B cell (primary cell): ENCODE data around the gene ZNF415. TPM values are rescaled to one million over a fixed set of nuclear protein-coding genes. Genes with fewer than 3 reads are reported as not detected.

ENCODE experiments used
- ATAC-seq: fragments of 200-7000 bp; cut with Tn5 transposase; one replicate; pipeline ENCODE4 v1.10.0; 2021; ENCODE audit warnings: low read depth, mild to moderate bottlenecking, moderate number of reproducible peaks, moderate library complexity
- CTCF ChIA-PET: fragments of 350-600 bp; sonication (Branson Sonifier 250); formaldehyde crosslinking; loops from one replicate; lab custom pipeline; 2021; ENCODE audit warnings: antibody characterized with exemption, inconsistent platforms; lab: Charles Lee
- POLR2A ChIA-PET: fragments of 350-600 bp; sonication (Branson Sonifier 250); formaldehyde crosslinking; loops from one replicate; lab custom pipeline; 2021; ENCODE audit warnings: antibody characterized with exemption; lab: Charles Lee
- DNase-seq: peaks from one replicate; pipeline ENCODE4 v3.0.0; 2013
- H2AFZ ChIP-seq: 2 replicates; pipeline ENCODE4 v1.6.1; 2012; ENCODE audit warnings: mild to moderate bottlenecking, low read depth, low read length; ENCODE audit not compliant: insufficient read depth, poor library complexity, severe bottlenecking
- H3K27ac ChIP-seq, 2 donors: 1 replicate in 1 of 2; 2 replicates in 1 of 2; pipeline ENCODE4 v1.5.1; 2012 to 2013; ENCODE audit warnings: low read length in 2 of 2, mild to moderate bottlenecking in 2 of 2, moderate library complexity in 1 of 2
- H3K27me3 ChIP-seq, 4 experiments: fragments of 200-600 bp in 1 of 4; sonication (generic) in 1 of 4; replicated peaks in 1 of 4; 1 replicate in 2 of 4; 2 replicates in 2 of 4; pipeline versions ENCODE4 v1.6.1 to v1.7.0; 2013 to 2016; ENCODE audit warnings: low read length in 3 of 4, mild to moderate bottlenecking in 2 of 4, mixed read lengths in 1 of 4, moderate library complexity in 1 of 4; ENCODE audit not compliant: insufficient read depth in 4 of 4, control insufficient read depth in 3 of 4; ENCODE audit errors: control extremely low read depth in 1 of 4
- H3K36me3 ChIP-seq, 2 experiments: replicated peaks in 1 of 2; 1 replicate in 1 of 2; 2 replicates in 1 of 2; pipeline versions ENCODE4 v1.6.1 to v1.7.1; 2013; ENCODE audit warnings: low read length in 1 of 2; ENCODE audit not compliant: insufficient read depth in 2 of 2, control insufficient read depth in 1 of 2; ENCODE audit errors: control extremely low read depth in 1 of 2, extremely low read depth in 1 of 2
- H3K4me1 ChIP-seq, 2 donors: fragments of 200-600 bp in 1 of 2; sonication (generic) in 1 of 2; 1 replicate in 1 of 2; 2 replicates in 1 of 2; pipeline versions ENCODE4 v1.5.1 to v1.6.1; 2013 to 2017; ENCODE audit warnings: low read length in 2 of 2; ENCODE audit not compliant: control insufficient read depth in 2 of 2, insufficient read depth in 2 of 2
- H3K4me2 ChIP-seq: replicated peaks from 2 replicates; pipeline ENCODE3; 2012; ENCODE audit warnings: mild to moderate bottlenecking, low read depth, low read length; ENCODE audit not compliant: poor library complexity, severe bottlenecking
- H3K4me3 ChIP-seq, 5 experiments: fragments of 200-600 bp in 1 of 5; sonication (generic) in 1 of 5; 1 replicate in 3 of 5; 2 replicates in 2 of 5; pipeline versions ENCODE4 v1.5.1 to v1.7.0; 2011 to 2016; ENCODE audit warnings: low read length in 4 of 5, mild to moderate bottlenecking in 4 of 5, low read depth in 2 of 5, control low read depth in 1 of 5, moderate library complexity in 1 of 5; ENCODE audit not compliant: insufficient read depth in 1 of 5; ENCODE audit errors: control extremely low read depth in 1 of 5, extremely low read depth in 1 of 5
- H3K79me2 ChIP-seq: fragments of 200-600 bp; sonication (generic); one replicate; pipeline ENCODE4 v1.6.0; 2016; ENCODE audit warnings: low read length; ENCODE audit not compliant: control insufficient read depth, insufficient read depth
- H3K9ac ChIP-seq: fragments of 200-600 bp; sonication (generic); 2 replicates; pipeline ENCODE4 v1.6.1; 2017; ENCODE audit warnings: mild to moderate bottlenecking, low read length, moderate library complexity
- H3K9me3 ChIP-seq, 3 donors: one replicate each; pipeline versions ENCODE4 v1.6.1 to v1.7.1; 2013; ENCODE audit warnings: low read length in 2 of 3; ENCODE audit not compliant: control insufficient read depth in 2 of 3, insufficient read depth in 1 of 3; ENCODE audit errors: control extremely low read depth in 1 of 3
- H4K20me1 ChIP-seq: 2 replicates; pipeline ENCODE4 v1.6.0; 2012; ENCODE audit warnings: mild to moderate bottlenecking, low read length; ENCODE audit not compliant: insufficient read depth, control insufficient read depth, poor library complexity, severe bottlenecking
- H3K27ac Mint-ChIP-seq: one replicate; pipeline ENCODE4 v1.8.0; 2021; ENCODE audit warnings: mixed read lengths
- H3K27me3 Mint-ChIP-seq: one replicate; pipeline ENCODE4 v1.8.0; 2021; ENCODE audit warnings: mixed read lengths
- H3K4me1 Mint-ChIP-seq: one replicate; pipeline ENCODE4 v1.8.0; 2021; ENCODE audit warnings: mixed read lengths
- H3K4me3 Mint-ChIP-seq: one replicate; pipeline ENCODE4 v1.8.0; 2021; ENCODE audit warnings: mixed read lengths
- H3K9me3 Mint-ChIP-seq: one replicate; pipeline ENCODE4 v1.8.0; 2022; ENCODE audit warnings: mixed read lengths; ENCODE audit not compliant: insufficient read depth
- CTCF ChIP-seq: fragments of 200-600 bp; IDR thresholded peaks from one replicate; pipeline ENCODE4 v1.8.0; 2022; ENCODE audit warnings: antibody characterized with exemption, mild to moderate bottlenecking
- EZH2 ChIP-seq: IDR thresholded peaks from 2 replicates; pipeline ENCODE4 v1.6.1; 2012; ENCODE audit warnings: borderline replicate concordance, low read depth, mild to moderate bottlenecking, moderate library complexity, low read length; ENCODE audit not compliant: insufficient read depth, poor library complexity, severe bottlenecking
- WGBS: methylation state at CpG from one replicate; pipeline ENCODE4 v1.1.5; 2013; ENCODE audit warnings: missing lambda C conversion rate; ENCODE audit not compliant: insufficient coverage; 5-methylcytosine and 5-hydroxymethylcytosine counted together
- intact Hi-C: fragments of 100-400 bp; cut with micrococcal nuclease; formaldehyde crosslinking; loops from one replicate; pipeline ENCODE4 v1.10.0; 2022
- polyA plus RNA-seq: library from polyadenylated mRNA; depleted of rRNA; stranded (reverse); fragments of >200 nt; gene quantifications from 2 replicates; pipeline ENCODE4 v1.2.3, GENCODE V29; 2012
- total RNA-seq, 2 donors: library from RNA; stranded (reverse); fragments of 120-200 nt in 1 of 2; gene quantifications; 1 replicate in 1 of 2; 2 replicates in 1 of 2; pipeline versions ENCODE4 v1.2.3 to v1.2.4, GENCODE V29; 2013 to 2022

ZNF415 gene
- total and polyA plus RNA-seq, 2 donors (not counting 1 experiment from before 2014, with no cell fraction given): 4.2 to 6.7 TPM

GRCh38 chr19:53085496-53085895 is 47.2 kb downstream of the ZNF415 start:
- Mint-ChIP-seq H3K27ac (no peak overlapping the region), H3K4me1 (no peaks in the 10 kb centered on the region)

GRCh38 chr19:53082929-53083328 is 49.8 kb downstream of the ZNF415 start:
- ATAC-seq (no peak), DNase-seq (no peak)
- Mint-ChIP-seq H3K27me3 (no peaks in the 10 kb centered on the region), H3K9me3 (peaks cover 2% of the 10 kb centered on the region), H3K27ac (no peak overlapping the region), H3K4me3 (no peak overlapping the region), H3K4me1 (no peaks in the 10 kb centered on the region)
- H3K36me3 ChIP-seq: peaks cover 3 to 34% of the 10 kb centered on the region in 2 experiments
- peaks cover 14% of the 10 kb centered on the region for H3K79me2 ChIP-seq
- intact Hi-C loops: no loop called here
- peaks cover 1 to 20% (median 11%) of the 10 kb centered on the region in 3 donors for H3K9me3 ChIP-seq
- no peak overlapping the region for H3K27ac ChIP-seq
- H3K4me3 ChIP-seq: no peak overlapping the region
- no peaks in the 10 kb centered on the region for H3K4me1 ChIP-seq
- POLR2A ChIA-PET: no interaction called here
- H2AFZ ChIP-seq: no peak overlapping the region
- no peak for TF ChIP-seq EZH2
- no peak for TF ChIP-seq CTCF
- WGBS: 100% methylated on average over 2 of the region's 3 CpGs
- no peaks in the 10 kb centered on the region for H4K20me1 ChIP-seq
- H3K9ac ChIP-seq: no peak overlapping the region
- H3K4me2 ChIP-seq: no peak overlapping the region
- no peaks in the 10 kb centered on the region for H3K27me3 ChIP-seq
- CTCF ChIA-PET: no interaction called here

More at GRCh38 chr19:53085496-53085895, 47.2 kb downstream of the ZNF415 start:
- intact Hi-C loops: no loop called here
- no peak overlapping the region for H3K4me3 ChIP-seq
- H3K4me3 Mint-ChIP-seq: no peak overlapping the region
- H3K27me3 Mint-ChIP-seq: no peaks in the 10 kb centered on the region
- ATAC-seq: no peak
- peaks cover 11% of the 10 kb centered on the region for H3K79me2 ChIP-seq
- CTCF ChIA-PET: no interaction called here
- peaks cover 3 to 53% of the 10 kb centered on the region in 2 experiments for H3K36me3 ChIP-seq
- WGBS: 96% methylated on average over 4 of the region's 7 CpGs
- H3K9ac ChIP-seq: no peak overlapping the region
- H3K4me2 ChIP-seq: no peak overlapping the region
- H3K9me3 Mint-ChIP-seq: peaks cover 2% of the 10 kb centered on the region
- no peak overlapping the region for H2AFZ ChIP-seq
- POLR2A ChIA-PET: no interaction called here
- no peak overlapping the region for H3K27ac ChIP-seq
- DNase-seq: no peak
- no peaks in the 10 kb centered on the region for H4K20me1 ChIP-seq
- no peak for TF ChIP-seq EZH2
- no peak for TF ChIP-seq CTCF
- no peaks in the 10 kb centered on the region for H3K27me3 ChIP-seq
- H3K4me1 ChIP-seq: no peaks in the 10 kb centered on the region
- peaks cover 1 to 8% (median 6%) of the 10 kb centered on the region in 3 donors for H3K9me3 ChIP-seq
